WI38 (cell line): ENCODE data around the gene ADGRA1.

Source experiments
- H3K4me3 ChIP-seq: 2 replicates; pipeline ENCODE4 v1.5.1; 2011; ENCODE audit warnings: low read depth, mild to moderate bottlenecking, control low read depth, low read length
- CTCF ChIP-seq: IDR thresholded peaks from 2 replicates; pipeline ENCODE4 v1.5.1; 2012; ENCODE audit warnings: low read depth, mild to moderate bottlenecking, control low read depth, low read length

Gene ADGRA1

DNA sequence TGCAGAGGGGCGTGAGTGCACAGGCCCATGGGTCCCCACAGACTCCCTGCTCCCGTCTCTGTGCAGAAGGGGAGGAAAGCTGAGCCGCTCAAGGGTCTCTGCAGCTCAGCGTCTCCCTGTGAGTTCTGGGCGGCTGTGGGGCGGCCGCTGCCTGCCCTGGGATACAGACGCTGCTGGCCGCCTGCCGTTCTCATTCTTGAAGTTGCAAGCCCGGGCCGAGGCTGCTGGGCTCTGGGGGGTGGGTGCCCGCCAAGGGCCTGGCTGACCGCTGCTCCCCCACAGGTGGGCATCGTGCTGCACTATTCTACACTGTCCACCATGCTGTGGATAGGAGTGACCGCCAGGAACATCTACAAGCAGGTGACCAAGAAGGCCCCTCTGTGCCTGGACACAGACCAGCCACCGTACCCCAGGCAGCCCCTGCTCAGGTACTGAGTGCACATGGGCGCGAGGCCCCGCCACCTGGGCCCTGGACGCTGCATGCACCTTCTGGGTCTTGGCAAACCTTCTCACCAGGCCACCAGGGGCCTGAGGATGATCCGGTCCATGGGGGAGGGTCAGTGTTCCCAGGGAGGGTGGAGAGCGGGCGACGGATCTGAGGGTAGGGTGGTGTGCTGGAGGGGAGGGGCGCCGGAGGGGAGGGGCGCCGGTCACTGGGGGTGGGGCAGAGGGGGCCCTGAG is 14.8 kb downstream of the ADGRA1 start:
- TF ChIP-seq CTCF, result no peak
- H3K4me3 ChIP-seq, result no peak overlapping the region

DNA sequence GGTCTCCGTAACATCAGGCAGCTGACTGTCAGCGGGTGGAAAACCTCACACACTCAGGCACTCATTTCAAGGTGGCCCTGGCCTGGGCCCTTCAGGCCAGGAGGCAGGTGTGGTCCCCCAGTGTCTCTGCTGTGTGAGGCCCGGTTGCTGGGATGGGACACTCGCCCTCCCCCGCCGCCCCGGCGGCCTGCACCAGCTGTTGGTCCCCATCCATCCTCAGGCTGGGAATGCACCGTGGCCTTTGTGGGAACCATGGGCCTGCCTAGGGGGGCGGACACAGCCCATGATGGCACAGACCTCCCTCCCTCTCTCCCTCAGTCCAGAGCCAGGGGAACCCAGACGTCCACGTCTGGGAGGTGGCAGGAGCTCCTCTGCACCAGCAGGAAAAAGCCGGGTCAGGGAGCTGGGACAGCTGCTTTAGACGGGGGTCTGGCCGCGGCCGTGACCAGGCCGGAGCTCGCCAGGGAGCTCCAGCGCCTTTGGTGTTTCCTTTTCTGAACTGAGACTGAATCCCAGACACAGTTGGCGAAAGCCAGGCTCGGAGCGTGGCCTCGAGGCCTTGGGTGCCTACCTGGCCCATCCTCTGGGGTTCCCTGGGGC is 15.7 kb downstream of the ADGRA1 start:
- no peak for TF ChIP-seq CTCF

DNA sequence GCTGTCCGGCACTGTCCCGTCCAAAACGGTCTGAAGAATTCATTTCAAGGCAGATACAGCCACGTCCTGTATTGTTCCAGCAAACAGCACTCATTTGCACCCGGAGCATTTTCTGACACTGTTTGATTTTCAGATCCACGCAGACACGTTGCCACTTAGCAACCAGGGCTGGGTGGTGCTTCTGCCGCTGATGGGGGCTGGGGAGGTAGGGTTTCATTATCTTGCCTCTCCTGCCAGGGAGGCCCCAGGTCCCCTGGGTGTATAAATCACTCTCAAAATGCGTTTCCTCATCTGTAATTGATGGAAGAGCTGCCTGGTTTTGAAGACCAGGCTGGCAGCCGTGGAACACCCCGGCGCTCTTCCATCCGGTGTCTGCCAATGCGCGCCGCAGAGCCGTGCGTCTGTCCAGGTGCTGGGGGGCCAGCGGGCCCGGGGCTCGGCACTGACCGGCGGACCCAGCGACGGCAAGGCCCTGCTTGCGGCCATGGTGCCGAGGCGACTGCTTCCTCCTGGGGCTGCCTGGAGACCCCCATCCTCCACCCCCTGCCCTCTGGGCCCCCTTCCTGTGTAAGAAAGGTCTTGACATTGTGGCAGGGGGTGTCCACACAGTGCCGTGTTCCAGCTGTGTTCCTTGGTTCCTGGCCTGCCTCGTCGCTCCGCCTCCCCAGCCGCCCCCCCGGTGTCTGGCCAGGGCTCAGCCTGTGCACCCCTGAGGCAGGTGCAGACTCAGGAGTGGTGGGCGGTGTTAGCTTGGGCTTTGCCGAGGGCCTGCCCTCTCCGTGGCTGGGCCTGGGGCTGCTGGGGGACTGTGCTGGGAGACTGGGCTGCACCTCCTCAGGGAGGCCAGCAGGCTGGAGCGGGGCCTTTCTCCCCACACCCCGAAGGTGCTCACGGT is 16.6 kb downstream of the ADGRA1 start:
- TF ChIP-seq CTCF, result no peak

More for the DNA sequence above, 15.7 kb downstream of the ADGRA1 start:
- H3K4me3 ChIP-seq, result no peak overlapping the region

GRCh38 chr10:133104963-133105640 is 17.4 kb downstream of the ADGRA1 start:
- TF ChIP-seq CTCF, result no peak
- H3K4me3 ChIP-seq, result no peak overlapping the region

More for the DNA sequence above, 16.6 kb downstream of the ADGRA1 start:
- H3K4me3 ChIP-seq, result no peak overlapping the region

- H3K4me3 ChIP-seq, result no peak overlapping the region
Observed at GRCh38 chr10:133105686-133106390, 18.1 kb downstream of the ADGRA1 start.

More at GRCh38 chr10:133105686-133106390, 18.1 kb downstream of the ADGRA1 start:
- no peak for TF ChIP-seq CTCF
